Large intestine (tissue), 3 donors: ENCODE data around the gene ZNF789. TPM values are rescaled to one million over a fixed set of nuclear protein-coding genes. Genes with fewer than 3 reads are reported as not detected.

Experiments
- DNase-seq, 2 donors: peaks; one replicate each; pipeline versions ENCODE4 v3.0.0 to v3.0.0-alpha.2; 2013
- H3K27ac ChIP-seq: one replicate; pipeline ENCODE4 v1.5.1; 2013; ENCODE audit warnings: low read length
- H3K27me3 ChIP-seq: 2 replicates; pipeline ENCODE4 v1.6.1; 2013; ENCODE audit warnings: low read length; ENCODE audit not compliant: control insufficient read depth, insufficient read depth
- H3K36me3 ChIP-seq: 2 replicates; pipeline ENCODE4 v1.6.1; 2013; ENCODE audit warnings: low read length; ENCODE audit not compliant: control insufficient read depth, insufficient read depth
- H3K4me1 ChIP-seq: one replicate; pipeline ENCODE4 v1.6.1; 2013; ENCODE audit warnings: low read length; ENCODE audit not compliant: control insufficient read depth, insufficient read depth
- H3K4me3 ChIP-seq: one replicate; pipeline ENCODE4 v1.5.1; 2013; ENCODE audit warnings: low read length
- H3K9me3 ChIP-seq: one replicate; pipeline ENCODE4 v1.6.1; 2013; ENCODE audit warnings: mild to moderate bottlenecking, low read depth, low read length, moderate library complexity; ENCODE audit not compliant: control insufficient read depth
- WGBS: methylation state at CpG from one replicate; pipeline ENCODE4 v1.1.5; 2013; ENCODE audit warnings: low lambda C conversion rate; ENCODE audit not compliant: insufficient coverage; 5-methylcytosine and 5-hydroxymethylcytosine counted together
- polyA plus RNA-seq: library from polyadenylated mRNA; unstranded; fragments of 120-200 nt; gene quantifications from one replicate; pipeline ENCODE4 v1.2.1, GENCODE V29; 2013

Gene ZNF789
- polyA plus RNA-seq, 1 donor: 61.3 TPM

DNA sequence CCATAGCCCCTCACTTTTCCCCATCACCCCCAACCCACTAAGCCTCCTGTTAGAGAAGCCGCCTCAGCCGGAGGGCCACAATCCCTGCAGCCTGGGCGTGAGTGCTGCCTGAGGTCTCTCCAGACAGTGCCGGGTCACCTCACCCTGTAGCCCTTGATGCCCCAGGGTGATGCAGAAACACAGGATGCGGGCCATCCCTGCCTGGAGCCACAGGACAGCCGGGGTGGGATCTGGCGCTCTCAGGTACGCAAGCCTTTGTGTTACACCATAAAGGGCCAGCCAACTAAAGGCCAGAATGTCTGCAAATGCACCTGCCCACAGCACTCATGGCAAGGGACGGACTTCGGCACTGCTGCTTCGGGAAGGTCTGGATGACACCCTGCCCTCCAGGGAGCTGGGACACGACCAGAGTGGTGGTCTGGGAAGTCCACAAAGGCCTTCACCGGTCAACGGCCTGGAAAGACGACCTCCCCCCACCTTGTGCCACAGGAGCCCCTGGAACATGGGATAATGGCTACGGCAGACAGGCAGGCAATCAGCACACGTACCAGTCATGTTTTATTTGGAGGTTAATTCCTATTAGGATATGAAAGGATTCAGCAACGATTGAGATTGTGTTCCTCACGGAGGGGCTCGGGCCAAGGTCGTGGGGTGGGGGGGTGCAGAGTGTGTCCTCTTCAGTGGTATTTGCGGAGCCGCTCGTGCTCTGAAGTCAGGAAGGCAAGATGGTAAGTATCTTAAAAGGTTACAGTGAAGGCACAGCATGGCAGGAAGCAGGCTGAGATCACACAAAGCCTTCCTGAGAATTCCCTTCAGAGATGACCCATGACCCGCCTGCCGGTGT lies 14.8 kb upstream of the ZNF789 start:
- Histone ChIP-seq H3K4me3 (no peak overlapping the region), H3K27me3 (no peaks in the 10 kb centered on the region), H3K36me3 (peaks cover 80% of the 10 kb centered on the region), H3K9me3 (no peaks in the 10 kb centered on the region), H3K27ac (no peak overlapping the region), H3K4me1 (no peaks in the 10 kb centered on the region)
- no peak for DNase-seq
- WGBS: no CpG with 5 or more reads among the region's 26 CpGs

DNA sequence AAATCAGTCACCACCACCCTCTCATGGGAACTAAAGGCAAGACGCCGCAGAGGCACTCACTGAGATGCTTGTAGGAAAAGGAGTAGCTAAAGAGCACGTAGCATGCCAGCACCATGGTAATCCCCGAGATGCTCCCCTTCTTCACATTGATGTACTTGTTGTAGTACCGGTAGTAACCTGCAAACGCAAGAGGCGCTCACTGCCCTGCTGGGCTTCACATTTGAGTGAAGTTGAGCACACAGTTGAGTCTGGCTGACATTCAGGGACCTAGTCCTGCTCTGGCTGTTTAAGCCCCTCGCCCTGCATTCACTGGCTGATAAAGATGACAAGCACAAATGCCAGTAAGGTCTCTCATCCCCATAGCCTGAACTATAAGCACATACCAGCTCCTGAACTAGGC lies 13.6 kb upstream of the ZNF789 start:
- no peaks in the 10 kb centered on the region for H3K9me3 ChIP-seq
- H3K27me3 ChIP-seq: no peaks in the 10 kb centered on the region
- DNase-seq: no peak
- H3K4me3 ChIP-seq: no peak overlapping the region
- no CpG with 5 or more reads among the region's 8 CpGs for WGBS
- H3K27ac ChIP-seq: no peak overlapping the region
- H3K4me1 ChIP-seq: no peaks in the 10 kb centered on the region
- H3K36me3 ChIP-seq: peaks cover 74% of the 10 kb centered on the region

DNA sequence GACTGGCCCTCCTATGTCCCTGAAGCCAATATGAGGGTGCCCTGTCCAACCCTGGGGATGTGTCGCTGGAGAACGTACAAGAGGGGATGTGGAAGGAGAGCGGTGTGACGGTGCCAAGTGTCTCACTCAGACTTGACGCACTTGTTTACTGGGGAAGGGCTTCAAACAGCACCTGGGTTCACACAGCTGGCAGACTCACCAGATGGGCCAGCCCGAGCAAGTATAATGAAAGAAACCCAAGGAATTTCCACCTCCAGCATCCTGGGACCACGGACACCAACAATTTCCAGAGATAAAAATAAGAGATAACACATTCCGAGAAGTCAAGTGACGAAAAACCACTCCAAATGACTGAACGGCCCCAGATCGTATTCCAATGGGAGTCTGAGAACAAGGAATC lies 12.0 kb upstream of the ZNF789 start:
- Histone ChIP-seq H3K36me3 (peaks cover 59% of the 10 kb centered on the region), H3K27ac (no peak overlapping the region), H3K4me3 (no peak overlapping the region), H3K9me3 (no peaks in the 10 kb centered on the region), H3K27me3 (no peaks in the 10 kb centered on the region), H3K4me1 (peaks cover 4% of the 10 kb centered on the region)
- no CpG with 5 or more reads among the region's 11 CpGs for WGBS
- DNase-seq: no peak

DNA sequence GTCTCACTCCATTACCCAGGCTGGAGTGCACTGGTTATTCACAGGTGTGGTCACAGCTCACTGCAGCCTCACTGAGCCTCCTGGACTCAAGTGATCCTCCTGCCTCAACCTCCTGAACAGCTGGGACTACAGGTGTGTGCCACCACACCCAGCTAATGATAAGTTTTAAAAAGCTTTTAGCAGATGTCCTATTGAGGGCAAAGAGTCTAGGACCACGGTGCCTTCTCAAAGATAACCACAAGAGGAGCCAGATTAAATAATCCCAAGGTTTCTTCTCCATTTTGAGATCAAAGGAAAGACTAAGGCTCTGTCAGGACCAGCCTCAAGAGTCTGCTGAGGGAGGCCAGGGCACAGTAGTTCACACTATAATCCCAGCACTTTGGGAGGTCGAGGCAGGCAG lies 11.5 kb upstream of the ZNF789 start:
- peaks cover 53% of the 10 kb centered on the region for H3K36me3 ChIP-seq
- no peaks in the 10 kb centered on the region for H3K9me3 ChIP-seq
- no peak overlapping the region for H3K4me3 ChIP-seq
- H3K4me1 ChIP-seq: peaks cover 4% of the 10 kb centered on the region
- no peak for DNase-seq
- no peaks in the 10 kb centered on the region for H3K27me3 ChIP-seq
- no peak overlapping the region for H3K27ac ChIP-seq
- no CpG with 5 or more reads among the region's 2 CpGs for WGBS

GRCh38 chr7:99465421-99465768 lies 7.3 kb upstream of the ZNF789 start:
- Histone ChIP-seq H3K27ac (peak overlapping the region; percentile 91), H3K4me3 (peak overlapping the region; percentile 88), H3K36me3 (peaks cover 13% of the 10 kb centered on the region), H3K9me3 (peaks cover 3% of the 10 kb centered on the region), H3K27me3 (no peaks in the 10 kb centered on the region), H3K4me1 (peaks cover 4% of the 10 kb centered on the region)
- peak in 1 of 2 donors; percentile 53 for DNase-seq
- WGBS: no CpG with 5 or more reads among the region's 9 CpGs

DNA sequence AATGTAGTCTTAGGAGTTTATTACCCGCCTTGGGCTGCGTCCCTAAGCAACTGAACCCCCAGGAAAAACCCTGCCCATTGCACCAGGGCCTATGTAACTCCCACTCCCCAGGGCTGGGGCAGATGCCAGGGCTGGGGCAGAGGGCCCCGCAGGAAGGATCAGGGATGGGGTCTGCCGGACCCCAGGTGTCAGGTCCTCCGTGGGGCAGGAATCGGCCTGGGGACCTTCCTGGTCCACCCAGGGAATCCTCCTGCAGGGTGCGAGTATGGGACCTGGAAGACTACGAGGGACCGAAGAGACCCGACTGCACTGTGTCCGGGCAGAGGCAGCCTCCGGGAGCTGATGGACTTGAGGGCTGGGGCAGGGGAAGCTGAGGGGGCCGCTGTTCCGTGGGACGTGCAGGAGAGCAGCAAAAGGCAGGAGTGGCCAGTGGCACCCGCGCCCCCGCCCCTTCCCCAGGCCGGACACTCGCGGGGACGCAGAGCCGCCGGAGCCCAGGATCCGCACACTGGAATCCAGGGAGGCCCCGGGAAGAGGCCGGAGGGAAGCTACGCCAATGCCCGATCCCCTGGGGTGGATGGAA lies 4.3 kb upstream of the ZNF789 start:
- H3K27ac ChIP-seq: no peak overlapping the region
- no peak overlapping the region for H3K4me3 ChIP-seq
- peaks cover 3% of the 10 kb centered on the region for H3K9me3 ChIP-seq
- no peaks in the 10 kb centered on the region for H3K27me3 ChIP-seq
- WGBS: no CpG with 5 or more reads among the region's 29 CpGs
- H3K36me3 ChIP-seq: peaks cover 4% of the 10 kb centered on the region
- peaks cover 5% of the 10 kb centered on the region for H3K4me1 ChIP-seq
- no peak for DNase-seq

- no peaks in the 10 kb centered on the region for H3K27me3 ChIP-seq
- no peak overlapping the region for H3K4me3 ChIP-seq
- H3K36me3 ChIP-seq: no peaks in the 10 kb centered on the region
- H3K9me3 ChIP-seq: peaks cover 3% of the 10 kb centered on the region
- no peak for DNase-seq
- WGBS: 80% methylated on average over 1 of the region's 23 CpGs
- no peak overlapping the region for H3K27ac ChIP-seq
- H3K4me1 ChIP-seq: peaks cover 10% of the 10 kb centered on the region
Measured at GRCh38 chr7:99469381-99470065, 3.2 kb upstream of the ZNF789 start.

DNA sequence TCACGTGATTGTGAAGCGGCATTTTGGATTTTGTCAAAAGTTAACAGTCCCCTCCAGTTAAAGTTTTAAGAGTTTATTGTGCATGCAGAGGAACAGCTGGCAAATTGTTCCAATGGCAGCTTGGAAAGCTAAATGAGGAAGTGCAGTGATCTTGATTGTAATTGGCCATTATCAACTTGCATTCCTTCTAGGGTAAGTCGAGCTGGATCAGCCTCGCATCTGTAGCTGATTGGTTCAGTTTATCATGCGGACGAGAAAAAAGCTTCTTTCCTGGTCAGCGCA lies 566 bp downstream of the ZNF789 start:
- Histone ChIP-seq H3K9me3 (peaks cover 3% of the 10 kb centered on the region), H3K36me3 (peaks cover 10% of the 10 kb centered on the region), H3K4me3 (peak overlapping the region; percentile 65), H3K27me3 (no peaks in the 10 kb centered on the region), H3K27ac (peak overlapping the region; percentile 56), H3K4me1 (peaks cover 5% of the 10 kb centered on the region)
- no CpG with 5 or more reads among the region's 7 CpGs for WGBS
- peak; percentile 44 to 79 for DNase-seq

GRCh38 chr7:99476107-99476506 lies 3.4 kb downstream of the ZNF789 start:
- H3K4me3 ChIP-seq: no peak overlapping the region
- H3K9me3 ChIP-seq: no peaks in the 10 kb centered on the region
- no CpG with 5 or more reads among the region's 5 CpGs for WGBS
- no peak for DNase-seq
- H3K27me3 ChIP-seq: no peaks in the 10 kb centered on the region
- H3K36me3 ChIP-seq: peaks cover 26% of the 10 kb centered on the region
- H3K27ac ChIP-seq: no peak overlapping the region
- H3K4me1 ChIP-seq: peaks cover 5% of the 10 kb centered on the region

DNA sequence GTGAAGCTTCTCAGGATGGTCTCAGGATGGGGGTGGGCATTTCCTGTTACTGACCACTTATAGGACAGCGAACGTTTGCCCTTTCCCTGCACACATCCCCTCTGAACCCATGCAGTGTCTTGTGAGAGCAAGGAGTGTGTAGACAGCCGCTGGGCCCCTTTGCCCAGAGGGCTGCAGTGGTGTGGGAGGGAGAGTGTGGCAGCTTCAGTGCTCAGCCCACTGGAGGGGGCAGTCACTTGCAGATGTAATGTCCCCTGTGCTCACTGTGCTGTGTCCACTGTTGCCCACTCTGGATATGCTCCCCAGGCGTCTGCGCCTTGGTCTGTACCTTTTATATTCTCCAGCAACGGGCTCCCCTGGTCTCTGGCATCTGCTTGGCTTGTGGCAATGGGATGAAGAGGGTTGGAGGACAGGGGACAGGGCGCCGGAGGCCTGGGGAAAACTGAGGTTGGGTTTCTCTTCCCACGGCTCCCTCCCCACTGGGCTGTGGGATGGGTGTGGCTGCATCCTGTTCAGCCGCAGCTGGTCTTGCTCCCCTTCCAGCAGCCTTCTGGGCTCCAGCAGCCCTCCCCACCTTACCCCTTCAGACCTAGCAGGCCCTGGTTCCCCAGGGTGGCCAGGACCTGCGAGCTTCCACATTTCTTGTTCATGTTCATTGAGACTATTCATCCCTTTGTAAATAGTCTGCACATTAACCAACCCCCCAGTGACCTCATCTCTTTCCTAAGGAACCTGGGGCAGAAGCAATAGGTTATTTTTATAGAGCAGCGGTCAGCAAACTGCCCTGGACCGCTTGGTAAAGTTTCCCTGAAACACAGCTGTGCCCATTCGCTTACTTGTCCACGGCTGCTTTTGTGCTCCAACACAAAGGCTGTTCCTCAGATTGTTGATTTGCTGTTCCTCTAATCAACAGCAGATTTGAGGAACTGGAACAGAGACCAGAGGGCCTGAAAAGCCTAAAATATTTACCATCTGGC lies 6.1 kb downstream of the ZNF789 start:
- WGBS: no CpG with 5 or more reads among the region's 15 CpGs
- Histone ChIP-seq H3K4me3 (no peak overlapping the region), H3K36me3 (peaks cover 35% of the 10 kb centered on the region), H3K9me3 (no peaks in the 10 kb centered on the region), H3K4me1 (peaks cover 2% of the 10 kb centered on the region), H3K27me3 (no peaks in the 10 kb centered on the region), H3K27ac (no peak overlapping the region)
- DNase-seq: no peak
